OCI-LY3 (cell line): ENCODE data around the gene ALG2.
"Not testable (repeated sequence)": the region's sequence is repeated elsewhere in the genome, so short reads cannot be mapped to it uniquely, and the experiment has no call there.

Experiments used
- H2AFZ ChIP-seq: fragments of 200-600, 300-600 bp; shearing (Covaris generic); 2 replicates; pipeline ENCODE4 v1.6.0; 2014; ENCODE audit warnings: antibody characterized with exemption, low read depth, low read length
- H3K27ac ChIP-seq: fragments of 200-600, 300-600 bp; sonication (generic); 2 replicates; pipeline ENCODE4 v1.5.1; 2014; ENCODE audit warnings: mild to moderate bottlenecking, low read length, moderate library complexity, mixed read lengths
- H3K27me3 ChIP-seq: fragments of 200-600, 300-600 bp; sonication (generic); 2 replicates; pipeline ENCODE4 v1.6.1; 2014; ENCODE audit warnings: low read depth, low read length, mixed read lengths
- H3K36me3 ChIP-seq: fragments of 200-600, 300-600 bp; sonication (generic); replicated peaks from 2 replicates; pipeline ENCODE3; 2014; ENCODE audit warnings: low read depth, low read length, mixed read lengths
- H3K4me1 ChIP-seq: fragments of 300-600, 200-600 bp; sonication (generic); 2 replicates; pipeline ENCODE4 v1.6.1; 2014; ENCODE audit warnings: low read length, mixed read lengths
- H3K4me2 ChIP-seq: fragments of 200-600, 300-600 bp; sonication (generic); 2 replicates; pipeline ENCODE4 v1.6.1; 2014; ENCODE audit warnings: low read length, mixed read lengths
- H3K4me3 ChIP-seq: fragments of 300-600, 200-600 bp; sonication (generic); 2 replicates; pipeline ENCODE4 v1.5.1; 2014; ENCODE audit warnings: antibody characterized with exemption, mild to moderate bottlenecking, low read length, moderate library complexity
- H3K79me2 ChIP-seq: fragments of 300-600, 200-600 bp; shearing (Covaris generic); 2 replicates; pipeline ENCODE4 v1.6.1; 2014; ENCODE audit warnings: mild to moderate bottlenecking, low read length, mixed read lengths
- H3K9ac ChIP-seq: fragments of 300-600, 200-600 bp; shearing (Covaris generic); 2 replicates; pipeline ENCODE4 v1.6.0; 2014; ENCODE audit warnings: mild to moderate bottlenecking, low read length, moderate library complexity
- H3K9me3 ChIP-seq: fragments of 200-600, 300-600 bp; shearing (Covaris generic); 2 replicates; pipeline ENCODE4 v1.6.1; 2014; ENCODE audit warnings: low read length, mixed read lengths; ENCODE audit not compliant: insufficient read depth
- H4K20me1 ChIP-seq: fragments of 200-600, 300-600 bp; sonication (generic); 2 replicates; pipeline ENCODE4 v1.6.1; 2016; ENCODE audit warnings: low read length, mixed read lengths; ENCODE audit not compliant: insufficient read depth
- CTCF ChIP-seq: fragments of 200-600, 300-600 bp; sonication (generic); IDR thresholded peaks from 2 replicates; pipeline ENCODE4 v1.5.1; 2014; ENCODE audit warnings: antibody characterized with exemption, low read length, low read depth
- EZH2phosphoT487 ChIP-seq: fragments of 200-600 bp; shearing (Covaris generic); IDR thresholded peaks from 2 replicates; pipeline ENCODE4 v1.6.1; 2018; ENCODE audit warnings: antibody characterized with exemption, mixed run types, low read depth

The ALG2 gene

GRCh38 chr9:99244344-99245260 lies 22.9 kb upstream of the ALG2 start:
- TF ChIP-seq CTCF (no peak), EZH2phosphoT487 (no peak)
- Histone ChIP-seq H2AFZ (no peak overlapping the region), H3K27me3 (no peaks in the 10 kb centered on the region), H3K79me2 (no peaks in the 10 kb centered on the region), H3K4me2 (peak overlapping the region; percentile 60), H3K4me1 (peaks cover 47% of the 10 kb centered on the region), H3K36me3 (peaks cover 38% of the 10 kb centered on the region), H3K27ac (peak overlapping the region; percentile 83), H3K4me3 (0 out of 2 replicates have a peak overlapping the region, but pooled peaks have one; percentile 11), H4K20me1 (no peaks in the 10 kb centered on the region), H3K9ac (peak overlapping the region; percentile 50), H3K9me3 (no peaks in the 10 kb centered on the region)

- Histone ChIP-seq H3K4me3 (no peak overlapping the region), H2AFZ (no peak overlapping the region), H3K4me1 (peaks cover 61% of the 10 kb centered on the region), H3K79me2 (peaks cover 17% of the 10 kb centered on the region), H3K27me3 (no peaks in the 10 kb centered on the region), H3K9me3 (peaks cover 8% of the 10 kb centered on the region), H4K20me1 (no peaks in the 10 kb centered on the region), H3K27ac (no peak overlapping the region), H3K36me3 (peaks cover 61% of the 10 kb centered on the region), H3K9ac (no peak overlapping the region), H3K4me2 (no peak overlapping the region)
- TF ChIP-seq EZH2phosphoT487, result no peak
- TF ChIP-seq CTCF, result 0 out of 2 replicates have a peak, but pooled peaks have one; percentile 9
These were observed 19.4 kb upstream of the ALG2 start for GRCh38 chr9:99241106-99241505.

GRCh38 chr9:99239341-99240060 lies 17.8 kb upstream of the ALG2 start:
- Histone ChIP-seq H3K79me2 (peaks cover 17% of the 10 kb centered on the region), H2AFZ (no peak overlapping the region), H3K4me1 (peaks cover 60% of the 10 kb centered on the region), H3K4me2 (no peak overlapping the region), H3K4me3 (no peak overlapping the region), H3K9ac (no peak overlapping the region), H3K36me3 (peaks cover 61% of the 10 kb centered on the region), H3K9me3 (peaks cover 8% of the 10 kb centered on the region), H3K27me3 (no peaks in the 10 kb centered on the region), H3K27ac (no peak overlapping the region), H4K20me1 (no peaks in the 10 kb centered on the region)
- TF ChIP-seq EZH2phosphoT487 (no peak), CTCF (no peak)

- no peak overlapping the region for H3K4me2 ChIP-seq
- no peak overlapping the region for H3K9ac ChIP-seq
- peaks cover 8% of the 10 kb centered on the region for H3K9me3 ChIP-seq
- peaks cover 60% of the 10 kb centered on the region for H3K4me1 ChIP-seq
- no peak overlapping the region for H2AFZ ChIP-seq
- H3K27ac ChIP-seq, result no peak overlapping the region
- H3K27me3 ChIP-seq, result no peaks in the 10 kb centered on the region
- no peaks in the 10 kb centered on the region for H4K20me1 ChIP-seq
- peaks cover 28% of the 10 kb centered on the region for H3K79me2 ChIP-seq
- no peak overlapping the region for H3K4me3 ChIP-seq
- H3K36me3 ChIP-seq, result peaks cover 63% of the 10 kb centered on the region
- no peak for TF ChIP-seq CTCF
- TF ChIP-seq EZH2phosphoT487, result no peak
These were observed 16.6 kb upstream of the ALG2 start for GRCh38 chr9:99238331-99238730.

GRCh38 chr9:99237849-99238248 lies 16.1 kb upstream of the ALG2 start:
- H3K27me3 ChIP-seq, H4K20me1 ChIP-seq, H3K4me3 ChIP-seq, H3K9ac ChIP-seq, H3K9me3 ChIP-seq, H2AFZ ChIP-seq, H3K4me2 ChIP-seq: not testable (repeated sequence)
- Histone ChIP-seq H3K36me3 (peaks cover 63% of the 10 kb centered on the region), H3K4me1 (peaks cover 60% of the 10 kb centered on the region), H3K79me2 (peaks cover 33% of the 10 kb centered on the region), H3K27ac (peak overlapping the region; percentile 96)
